Right lobe of liver (tissue), 4 donors: Measurements from ENCODE around the gene PEAK1.

Source experiments
- POLR2A ChIP-seq: fragments of 450-650 bp; IDR thresholded peaks from one replicate; pipeline ENCODE4 v1.6.1; 2017; ENCODE audit warnings: antibody characterized with exemption, mild to moderate bottlenecking
- TF ChIP-seq, protein P1 (sequence below), 4 donors: fragments of 200-600 bp in 3 of 4; fragments of 450-650 bp in 1 of 4; IDR thresholded peaks; one replicate each; pipeline versions ENCODE4 v1.5.1 to v1.8.0; 2016 to 2022; ENCODE audit warnings: antibody characterized with exemption in 4 of 4, mild to moderate bottlenecking in 2 of 4
- donor health status: DM: no; HTN: no; CAD: no.
- donor health status: DM: no; HTN: no; CAD: no.
- donor health status: DM: no; HTN: yes; CAD: no.

GRCh38 chr15:77168616-77169015 lies 251.3 kb downstream of the PEAK1 start:
- TF ChIP-seq, protein P1, sequence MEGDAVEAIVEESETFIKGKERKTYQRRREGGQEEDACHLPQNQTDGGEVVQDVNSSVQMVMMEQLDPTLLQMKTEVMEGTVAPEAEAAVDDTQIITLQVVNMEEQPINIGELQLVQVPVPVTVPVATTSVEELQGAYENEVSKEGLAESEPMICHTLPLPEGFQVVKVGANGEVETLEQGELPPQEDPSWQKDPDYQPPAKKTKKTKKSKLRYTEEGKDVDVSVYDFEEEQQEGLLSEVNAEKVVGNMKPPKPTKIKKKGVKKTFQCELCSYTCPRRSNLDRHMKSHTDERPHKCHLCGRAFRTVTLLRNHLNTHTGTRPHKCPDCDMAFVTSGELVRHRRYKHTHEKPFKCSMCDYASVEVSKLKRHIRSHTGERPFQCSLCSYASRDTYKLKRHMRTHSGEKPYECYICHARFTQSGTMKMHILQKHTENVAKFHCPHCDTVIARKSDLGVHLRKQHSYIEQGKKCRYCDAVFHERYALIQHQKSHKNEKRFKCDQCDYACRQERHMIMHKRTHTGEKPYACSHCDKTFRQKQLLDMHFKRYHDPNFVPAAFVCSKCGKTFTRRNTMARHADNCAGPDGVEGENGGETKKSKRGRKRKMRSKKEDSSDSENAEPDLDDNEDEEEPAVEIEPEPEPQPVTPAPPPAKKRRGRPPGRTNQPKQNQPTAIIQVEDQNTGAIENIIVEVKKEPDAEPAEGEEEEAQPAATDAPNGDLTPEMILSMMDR (IDR thresholded peaks at IDR 0.05): no peak
- no peak for TF ChIP-seq POLR2A
